Measurements from ENCODE around the gene FAM180A.

DNA sequence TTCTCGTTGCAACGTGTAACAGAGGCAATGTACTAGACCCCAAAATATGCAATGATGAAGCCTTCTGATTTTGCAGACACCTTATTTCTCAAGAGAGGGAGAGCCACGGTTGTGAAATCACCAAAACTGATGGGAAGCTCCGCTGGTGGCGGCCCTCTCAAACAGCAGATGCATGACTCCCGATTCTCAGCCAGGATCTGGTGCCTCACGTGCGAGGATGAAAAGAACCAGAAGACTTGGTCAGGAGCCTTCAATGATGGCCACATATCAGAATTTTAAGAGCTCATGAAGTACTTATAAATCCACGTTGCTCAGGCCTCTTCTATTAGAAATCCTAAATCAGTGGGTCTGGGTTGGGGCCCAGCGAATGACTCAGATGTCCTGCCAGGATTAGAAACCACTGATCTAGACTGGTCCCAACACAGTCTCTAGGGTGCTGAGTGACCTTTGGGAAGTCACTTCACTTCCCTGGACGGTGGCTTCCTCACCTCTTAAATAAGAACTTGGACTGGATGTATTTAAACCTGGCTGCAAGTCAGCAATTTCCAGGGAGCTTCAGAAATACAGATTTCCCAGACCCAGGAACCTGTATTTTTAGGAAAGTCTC is 41.9 kb upstream of the FAM180A start:
- TF ChIP-seq, protein P1, sequence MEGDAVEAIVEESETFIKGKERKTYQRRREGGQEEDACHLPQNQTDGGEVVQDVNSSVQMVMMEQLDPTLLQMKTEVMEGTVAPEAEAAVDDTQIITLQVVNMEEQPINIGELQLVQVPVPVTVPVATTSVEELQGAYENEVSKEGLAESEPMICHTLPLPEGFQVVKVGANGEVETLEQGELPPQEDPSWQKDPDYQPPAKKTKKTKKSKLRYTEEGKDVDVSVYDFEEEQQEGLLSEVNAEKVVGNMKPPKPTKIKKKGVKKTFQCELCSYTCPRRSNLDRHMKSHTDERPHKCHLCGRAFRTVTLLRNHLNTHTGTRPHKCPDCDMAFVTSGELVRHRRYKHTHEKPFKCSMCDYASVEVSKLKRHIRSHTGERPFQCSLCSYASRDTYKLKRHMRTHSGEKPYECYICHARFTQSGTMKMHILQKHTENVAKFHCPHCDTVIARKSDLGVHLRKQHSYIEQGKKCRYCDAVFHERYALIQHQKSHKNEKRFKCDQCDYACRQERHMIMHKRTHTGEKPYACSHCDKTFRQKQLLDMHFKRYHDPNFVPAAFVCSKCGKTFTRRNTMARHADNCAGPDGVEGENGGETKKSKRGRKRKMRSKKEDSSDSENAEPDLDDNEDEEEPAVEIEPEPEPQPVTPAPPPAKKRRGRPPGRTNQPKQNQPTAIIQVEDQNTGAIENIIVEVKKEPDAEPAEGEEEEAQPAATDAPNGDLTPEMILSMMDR (conservative IDR thresholded peaks at IDR 0.05; ENCODE audit: low read depth in 2 of 2), result no peak
- TF ChIP-seq JUNB (IDR thresholded peaks at IDR 0.05; ENCODE audit: unreplicated experiment), result no peak
- TF ChIP-seq NANOG (IDR thresholded peaks at IDR 0.05; ENCODE audit: borderline replicate concordance), result no peak
- no peak for TF ChIP-seq EZH2 (IDR thresholded peaks at IDR 0.05; ENCODE audit: low read depth, unreplicated experiment)
- TF ChIP-seq CREB1 (CRISPR knock-in tag; IDR thresholded peaks at IDR 0.05; ENCODE audit: low read depth), result no peak
- TF ChIP-seq POLR2AphosphoS5 (IDR thresholded peaks at IDR 0.05; ENCODE audit: low read depth), result no peak
